Heart left ventricle (tissue), 13 donors: Measurements from ENCODE around the gene MRRF.

Source experiments
- CTCF ChIP-seq, 12 donors: fragments of 200-600 bp; sonication (generic) in 4 of 12; IDR thresholded peaks; one replicate each; pipeline versions ENCODE4 v1.5.0 to v1.8.0; 2018 to 2022; ENCODE audit warnings: antibody characterized with exemption in 12 of 12, mild to moderate bottlenecking in 5 of 12
- POLR2A ChIP-seq, 2 donors: fragments of 450-650 bp; IDR thresholded peaks; one replicate each; pipeline ENCODE4 v1.6.1; 2017; ENCODE audit warnings: antibody characterized with exemption in 2 of 2, mild to moderate bottlenecking in 2 of 2, moderate library complexity in 2 of 2
- donor health status: ischemic (EF 13 %, LVEDD 7.1; RV severe dilation, severe dysfunction).
- donor health status: DM: no; HTN: yes; CAD: no.
- donor health status: DM: no; HTN: no; CAD: no.
- donor health status: ischemic (EF 25% LVEDD 6.9; RV normal size, moderate dysfunction).
- donor health status: ischemic (EF 25% LVEDD 5.7; RV mildly dilated, moderate dysfunction).
- donor health status: ischemic (EF 35%, LVEDD 5.7; RV mildly dilated, moderate dysfunction).
- donor health status: nonischemic (EF 11% LVEDD 7.7; RV severe dilation, severe dysfunction).
- donor health status: DM: yes; HTN: yes; CAD: no.
- donor health status: PGD.
- donor health status: ischemic (EF 29% LVEDD 5.4; RV normal size, mild dysfunction).
- donor health status: nonischemic (EF 23%, LVEDD 6.1; RV moderate dilation, normal function).

- TF ChIP-seq POLR2A (IDR thresholded peaks at IDR 0.05) (no peak), CTCF (IDR thresholded peaks at IDR 0.05) (no peak)
Measured at GRCh38 chr9:122268041-122268814, 3.5 kb downstream of the MRRF start.
